Hematopoietic multipotent progenitor cell treated with erythropoietin and hydrocortisone succinate and interleukin-3 and kit ligand, for 6 days (in vitro differentiated cells): ENCODE data around the gene GNG4.
A peak's percentile ranks its signal among the peaks of the same experiment; 100 is the strongest.
"Not testable (repeated sequence)": the region's sequence is repeated elsewhere in the genome, so short reads cannot be mapped to it uniquely, and the experiment has no call there.

Source experiments
- DNase-seq: peaks from one replicate; pipeline ENCODE4 v3.0.0-alpha.2; 2015

The GNG4 gene

DNA sequence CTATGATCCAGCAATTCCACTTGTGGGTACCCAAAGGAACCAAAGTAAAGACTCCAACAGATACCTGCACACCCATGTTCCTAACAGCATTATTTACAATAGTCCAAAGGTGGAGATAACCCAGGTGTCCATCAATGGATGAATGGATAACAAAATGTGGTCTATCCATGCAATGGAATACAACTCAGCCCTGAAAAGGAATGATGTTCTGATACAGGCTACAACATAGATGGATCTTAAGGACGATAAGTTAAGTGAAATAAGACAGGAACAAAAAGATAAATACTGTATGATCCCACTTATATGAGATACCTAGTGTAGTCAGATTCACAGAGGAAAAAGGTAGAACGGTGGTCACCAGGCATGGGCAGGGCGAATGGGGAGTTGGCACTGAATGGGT, 69.7 kb downstream of the GNG4 start:
- DNase-seq = no peak

DNA sequence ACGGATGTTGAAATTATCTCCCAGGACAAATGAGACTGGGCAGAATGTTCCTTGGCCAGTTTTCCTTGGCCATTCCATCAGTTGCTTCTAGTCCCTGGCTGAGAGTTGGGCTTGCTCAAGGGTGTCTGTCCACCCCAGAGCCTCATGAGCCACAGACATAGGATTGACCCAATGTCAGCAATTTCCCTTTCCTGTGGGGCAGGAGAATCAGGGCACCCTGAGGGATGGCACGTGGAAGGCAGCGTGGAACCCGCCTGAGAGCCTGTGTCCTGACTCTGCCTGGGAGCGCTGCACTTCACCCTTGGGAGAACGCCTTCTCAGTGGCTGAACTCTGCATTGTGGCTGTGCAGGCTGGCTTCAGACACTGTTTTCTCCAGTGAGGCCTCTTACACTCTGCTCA, 74.0 kb downstream of the GNG4 start:
- DNase-seq = no peak

DNA sequence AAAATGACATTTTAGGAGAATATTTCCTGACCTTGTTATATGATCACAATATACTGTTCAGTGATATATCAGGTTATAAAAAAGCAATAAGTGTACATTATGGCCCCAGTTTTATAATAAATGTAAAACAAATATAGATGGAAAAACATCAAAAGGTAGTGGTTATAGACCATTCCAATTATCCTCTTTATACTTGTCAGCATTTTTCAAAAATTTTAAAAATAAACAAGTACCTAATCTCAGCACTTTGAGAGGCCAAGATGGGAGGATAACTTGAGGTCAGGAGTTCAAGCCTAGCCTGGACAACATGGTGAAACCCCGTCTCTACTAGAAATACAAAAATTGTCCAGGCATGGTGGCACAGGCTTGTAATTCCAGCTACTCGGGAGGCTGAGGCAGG, 75.7 kb downstream of the GNG4 start:
- no peak for DNase-seq

DNA sequence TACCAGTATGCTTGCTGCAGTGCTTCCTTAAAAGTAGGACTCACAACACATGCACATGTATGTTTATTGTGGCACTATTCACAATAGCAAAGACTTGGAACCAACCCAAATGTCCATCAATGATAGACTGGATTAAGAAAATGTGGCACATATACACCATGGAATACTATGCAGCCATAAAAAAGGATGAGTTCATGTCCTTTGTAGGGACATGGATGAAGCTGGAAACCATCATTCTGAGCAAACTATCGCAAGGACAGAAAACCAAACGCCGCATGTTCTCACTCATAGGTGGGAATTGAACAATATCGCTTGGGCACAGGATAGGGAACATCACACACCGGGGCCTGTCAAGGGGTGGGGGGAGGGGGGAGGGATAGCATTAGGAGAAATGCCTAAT, 76.6 kb downstream of the GNG4 start:
- DNase-seq = not testable (repeated sequence)

DNA sequence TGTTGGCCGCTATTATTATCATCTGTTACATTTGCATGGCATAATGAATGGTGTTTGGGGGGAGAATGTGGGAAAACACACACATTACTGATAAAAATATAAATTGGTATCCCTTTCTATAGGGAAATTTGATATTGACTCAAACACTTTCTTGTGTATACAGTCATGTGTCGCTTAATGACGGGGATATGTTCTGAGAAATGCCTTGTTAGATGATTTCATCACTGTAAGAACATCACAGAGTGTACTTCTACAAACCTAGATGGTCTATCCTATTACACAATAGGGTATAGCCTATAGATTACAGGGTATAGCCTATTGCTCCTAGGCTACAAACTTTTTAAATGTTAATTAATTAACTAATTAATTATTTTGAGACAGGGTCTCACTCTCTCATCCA, 78.1 kb downstream of the GNG4 start:
- peak; percentile 39 for DNase-seq

DNA sequence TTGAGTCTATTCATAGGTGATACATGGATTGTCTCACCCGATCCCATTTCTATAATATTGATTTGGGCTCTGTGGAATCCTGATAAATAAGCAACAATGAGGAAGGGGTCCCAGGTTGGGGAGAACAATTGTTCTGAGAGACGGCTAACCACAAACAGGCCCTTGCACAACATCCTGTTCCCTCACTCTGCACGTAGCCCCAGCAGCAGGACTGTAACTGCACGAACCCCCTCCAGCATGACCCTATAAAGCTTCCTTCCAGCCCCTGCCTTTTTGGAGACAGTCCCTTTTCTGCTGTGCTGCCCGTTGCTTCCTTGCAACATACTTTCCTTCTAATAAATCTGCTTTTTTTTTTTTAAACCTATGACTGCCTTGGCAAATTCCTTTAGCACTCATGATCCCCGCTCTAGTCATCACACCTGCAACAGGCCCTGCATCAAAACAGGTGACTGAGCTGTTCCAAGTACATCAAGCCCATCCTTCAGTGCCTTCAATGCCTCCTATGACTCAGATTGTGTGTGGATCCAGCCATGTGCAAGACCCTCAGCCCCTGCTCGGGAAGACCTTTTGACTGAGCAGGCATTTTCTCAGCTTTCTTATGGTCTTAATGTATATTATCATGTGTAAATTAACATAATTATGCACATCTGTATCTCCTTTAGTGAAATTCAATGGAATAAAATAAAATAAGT, 81.6 kb downstream of the GNG4 start:
- peak; percentile 67 for DNase-seq

DNA sequence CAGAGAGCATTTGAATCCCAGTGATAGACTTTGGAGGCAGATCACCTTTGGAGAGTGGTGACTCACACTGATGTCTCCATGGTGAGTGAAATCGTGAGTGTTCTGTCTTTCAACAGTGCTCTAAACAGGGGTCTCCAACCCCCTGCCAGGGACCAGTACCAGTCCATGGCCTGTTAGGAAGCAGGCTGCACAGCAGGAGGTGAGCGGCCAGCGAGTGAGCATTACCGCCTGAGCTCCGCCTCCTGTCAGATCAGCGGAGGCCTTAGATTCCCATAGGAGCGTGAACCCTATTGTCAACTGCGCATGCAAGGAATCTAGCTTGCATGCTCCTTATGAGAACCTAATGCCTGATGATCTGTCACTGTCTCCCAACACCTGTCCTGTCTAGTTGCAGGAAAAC, 83.5 kb downstream of the GNG4 start:
- no peak for DNase-seq

DNA sequence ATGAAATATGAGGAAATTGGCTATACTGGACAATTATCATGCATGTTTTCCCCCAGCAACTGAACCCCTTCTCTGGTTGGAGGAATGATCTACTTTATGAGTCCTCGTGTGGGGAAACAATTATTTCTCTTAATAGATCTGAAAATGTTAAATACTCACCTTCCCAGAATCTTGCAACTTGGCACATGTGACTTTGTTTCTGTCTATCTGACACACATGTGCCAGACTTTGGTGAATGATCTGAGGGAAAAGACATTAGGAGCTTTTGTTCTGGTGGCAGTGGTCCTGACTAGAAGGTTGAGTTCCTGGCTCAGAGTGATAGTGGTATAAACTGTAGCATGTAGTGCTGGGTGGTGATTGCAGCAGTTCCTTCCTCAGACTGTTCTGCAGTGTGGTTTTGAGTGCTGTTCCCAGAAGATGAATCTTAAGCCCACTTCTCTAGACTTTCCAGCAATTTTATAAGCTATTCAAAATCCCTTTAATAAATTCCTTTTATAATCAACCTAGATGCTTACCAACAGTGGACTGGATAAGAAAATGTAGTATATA, 86.0 kb downstream of the GNG4 start:
- DNase-seq = peak; percentile 36

DNA sequence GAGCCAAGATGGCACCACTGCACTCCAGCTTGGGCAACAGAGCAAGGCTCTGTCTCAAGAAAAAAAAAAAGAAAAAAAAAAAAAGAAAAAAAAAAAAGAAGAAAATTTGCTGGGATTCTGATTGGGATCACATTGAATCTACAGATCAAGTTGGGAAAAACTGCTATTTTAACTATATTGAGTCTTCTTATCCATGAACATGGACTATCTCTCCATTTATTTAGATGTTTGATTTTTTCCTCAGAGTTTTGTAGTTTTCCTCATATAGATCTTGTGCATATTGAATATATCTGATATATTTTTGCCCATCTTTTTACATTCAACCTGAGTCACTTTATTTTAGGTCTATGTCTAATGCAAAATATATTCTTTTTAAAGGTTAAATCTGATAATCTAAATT, 87.0 kb downstream of the GNG4 start:
- DNase-seq = no peak

DNA sequence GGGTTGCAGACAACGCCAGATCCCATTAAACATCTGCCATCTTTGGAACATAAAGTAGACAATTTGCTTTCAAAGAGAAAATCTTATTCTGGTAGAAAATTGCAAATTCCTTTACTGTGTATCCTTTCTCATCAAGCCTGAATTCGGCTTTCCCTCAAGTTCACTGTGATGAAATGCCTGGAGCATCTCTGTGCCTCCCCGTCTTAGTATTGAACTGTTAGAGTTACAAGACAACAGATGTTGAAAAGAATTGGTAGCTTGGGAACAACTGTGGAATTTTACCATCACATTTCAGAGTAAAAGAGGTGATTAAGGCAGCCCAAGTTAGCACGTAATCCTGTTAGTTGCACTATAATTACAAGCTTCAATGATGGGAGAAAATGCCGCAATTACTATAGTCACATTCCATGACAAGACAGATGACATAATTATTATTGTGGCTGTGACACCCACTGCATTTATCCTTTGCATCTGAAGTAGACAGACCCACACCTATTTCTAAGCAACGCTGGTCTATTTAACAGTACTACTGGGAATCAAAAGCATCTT, 90.9 kb downstream of the GNG4 start:
- no peak for DNase-seq

DNA sequence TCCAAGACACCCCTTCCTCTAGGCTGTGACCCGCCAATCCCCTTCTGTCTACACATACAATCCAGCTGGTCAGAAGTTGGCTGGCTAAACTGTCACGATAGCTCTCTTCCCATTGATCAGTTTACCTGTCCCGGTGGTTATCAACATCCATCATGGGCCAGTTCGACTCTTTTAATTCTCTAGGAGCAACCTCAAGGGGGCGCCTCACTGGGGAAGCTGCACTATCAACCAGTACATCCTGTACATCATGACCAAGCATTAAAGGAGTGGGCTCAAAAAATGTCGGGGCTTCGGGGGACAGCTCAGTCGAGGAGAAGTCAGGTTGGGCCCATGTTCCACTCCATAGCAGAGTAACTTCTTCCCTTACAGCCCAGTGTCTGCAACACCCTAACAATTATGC, 92.1 kb downstream of the GNG4 start:
- peak; percentile 42 for DNase-seq

DNA sequence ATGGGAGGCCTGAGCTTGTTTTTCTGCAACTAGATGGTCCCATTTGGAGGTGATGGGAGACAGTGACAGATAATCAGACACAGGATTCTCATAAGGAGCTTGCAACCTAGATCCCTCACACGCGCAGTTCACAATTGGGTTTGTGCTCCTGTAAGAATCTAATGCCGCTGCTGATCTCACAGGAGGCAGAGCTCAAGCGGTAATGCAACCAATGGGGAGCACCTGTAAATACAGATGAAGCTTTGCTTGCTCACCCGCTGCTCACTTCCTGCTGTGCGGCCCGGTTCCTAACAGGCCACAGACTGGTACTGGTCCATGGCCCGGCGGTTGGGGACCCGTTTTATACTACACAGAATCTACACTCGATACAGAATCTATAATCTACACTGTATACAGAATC, 92.8 kb downstream of the GNG4 start:
- no peak for DNase-seq

DNA sequence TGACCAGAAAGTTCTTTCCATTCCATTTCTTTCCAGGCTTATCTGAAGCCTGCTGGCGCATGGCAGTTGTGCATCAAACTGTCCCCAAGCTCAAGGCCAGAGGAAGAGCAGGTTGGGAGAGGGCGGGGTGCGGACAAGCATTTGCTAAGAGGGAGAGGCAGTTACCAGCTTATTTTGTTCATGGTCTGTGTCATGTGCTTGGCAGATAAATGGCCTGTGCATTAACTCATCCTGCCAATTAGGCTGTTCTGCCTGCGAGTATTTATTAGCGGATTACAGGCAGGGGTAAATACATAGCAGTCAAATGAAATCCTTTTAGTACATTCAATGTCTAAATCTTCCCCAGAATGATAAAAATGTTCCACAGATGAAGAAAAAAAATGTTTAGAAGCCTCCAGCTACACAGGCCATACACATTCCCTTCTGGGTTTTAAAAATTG, 96.5 kb downstream of the GNG4 start:
- DNase-seq = no peak

DNA sequence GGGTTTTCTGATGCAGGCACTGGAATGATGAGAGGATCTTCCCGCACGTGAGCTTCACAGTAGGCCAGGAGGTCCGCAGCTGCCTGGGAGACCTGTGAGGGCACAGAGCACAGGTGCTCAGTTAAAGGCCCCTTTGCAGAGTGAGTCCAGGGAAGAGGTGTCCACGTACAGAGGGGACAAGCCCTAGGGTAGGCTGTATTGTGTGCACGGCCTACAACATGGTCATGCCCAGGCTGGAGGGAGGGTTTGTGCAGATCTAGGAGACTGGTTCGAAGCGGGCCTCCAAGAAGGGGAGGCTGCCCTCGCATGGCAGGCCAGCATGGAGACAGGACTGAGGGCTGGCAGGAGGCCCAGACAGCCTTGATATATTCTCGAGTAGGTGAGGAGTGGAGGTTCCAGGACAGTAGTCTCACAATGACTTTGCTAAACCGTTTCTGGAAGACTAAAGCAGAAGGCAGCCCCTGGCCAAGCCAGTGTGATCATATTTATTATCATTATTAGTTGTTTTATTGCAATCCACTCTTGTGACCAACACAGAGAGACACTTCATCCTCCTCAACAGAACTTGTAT, 97.4 kb downstream of the GNG4 start:
- no peak for DNase-seq

DNA sequence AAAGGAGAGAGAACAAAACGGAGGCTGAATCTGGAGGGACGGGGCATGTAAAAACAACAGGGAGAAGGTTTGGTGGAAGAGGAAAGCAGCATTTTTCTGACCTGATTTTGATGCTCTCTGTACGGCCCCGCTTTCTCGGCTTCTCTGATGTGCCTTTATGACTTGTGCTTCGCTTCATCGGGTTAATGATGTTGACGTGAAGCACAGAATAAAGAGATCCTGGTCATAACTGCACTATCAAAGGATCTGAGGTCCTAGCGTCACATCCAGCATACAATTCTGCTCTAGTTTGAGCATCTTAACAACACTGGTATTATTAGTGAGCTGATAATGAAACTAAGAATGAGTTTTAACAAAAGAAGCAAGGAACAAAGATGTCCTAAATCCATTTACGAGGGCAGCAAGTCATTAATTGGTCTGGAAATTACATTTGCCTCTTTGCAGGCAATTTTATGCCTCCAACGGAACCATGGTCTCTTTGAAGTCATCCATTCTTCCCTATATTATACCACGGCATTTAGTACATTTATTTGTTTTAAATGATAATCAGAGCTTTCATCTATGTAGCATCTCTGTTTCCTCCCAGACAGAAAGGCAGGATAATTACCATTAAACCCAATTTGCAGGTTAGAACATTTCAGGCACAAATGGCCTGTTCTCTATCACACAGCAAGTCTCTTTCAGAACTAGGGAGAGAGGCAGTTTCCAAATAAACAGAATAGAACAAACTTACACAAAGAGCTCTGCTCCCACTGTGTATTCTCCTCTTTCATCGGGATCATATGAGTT, 100.0 kb downstream of the GNG4 start:
- DNase-seq = no peak

DNA sequence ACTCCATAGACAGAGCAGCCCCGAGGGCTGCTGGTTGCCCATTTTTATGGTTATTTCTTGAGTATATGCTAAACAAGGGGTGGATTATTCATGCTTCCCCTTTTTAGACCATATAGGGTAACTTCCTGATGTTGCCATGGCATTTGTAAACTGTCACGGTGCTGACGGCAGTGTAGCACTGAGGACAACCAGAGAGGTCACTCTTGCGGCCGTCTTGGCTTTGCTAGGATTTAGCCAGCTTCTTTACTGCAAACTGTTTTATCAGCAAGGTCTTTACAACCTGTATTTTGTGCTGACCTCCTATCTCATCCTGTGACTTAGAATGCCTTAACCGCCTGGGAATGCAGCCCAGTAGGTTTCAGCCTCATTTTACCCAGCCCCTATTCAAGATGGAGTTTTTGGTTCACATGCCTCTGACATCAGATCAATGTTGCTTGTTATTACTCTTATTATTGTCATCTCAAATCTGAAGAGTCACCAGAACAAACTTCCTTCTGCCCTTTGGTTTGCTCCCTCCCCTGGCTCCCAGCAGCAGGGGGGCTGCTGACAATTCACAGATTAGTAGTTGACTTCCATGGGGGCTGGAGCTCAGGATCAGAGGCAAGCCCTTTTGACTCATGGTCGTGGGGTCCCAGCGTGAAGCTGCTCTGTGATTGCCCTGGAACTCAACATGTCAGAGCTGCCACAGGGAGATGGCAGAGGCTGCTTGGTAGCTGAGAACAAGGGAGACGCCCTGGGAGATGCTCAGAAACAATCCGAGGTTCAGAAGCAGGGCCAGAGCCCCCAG, 103.0 kb downstream of the GNG4 start:
- DNase-seq = peak; percentile 38

DNA sequence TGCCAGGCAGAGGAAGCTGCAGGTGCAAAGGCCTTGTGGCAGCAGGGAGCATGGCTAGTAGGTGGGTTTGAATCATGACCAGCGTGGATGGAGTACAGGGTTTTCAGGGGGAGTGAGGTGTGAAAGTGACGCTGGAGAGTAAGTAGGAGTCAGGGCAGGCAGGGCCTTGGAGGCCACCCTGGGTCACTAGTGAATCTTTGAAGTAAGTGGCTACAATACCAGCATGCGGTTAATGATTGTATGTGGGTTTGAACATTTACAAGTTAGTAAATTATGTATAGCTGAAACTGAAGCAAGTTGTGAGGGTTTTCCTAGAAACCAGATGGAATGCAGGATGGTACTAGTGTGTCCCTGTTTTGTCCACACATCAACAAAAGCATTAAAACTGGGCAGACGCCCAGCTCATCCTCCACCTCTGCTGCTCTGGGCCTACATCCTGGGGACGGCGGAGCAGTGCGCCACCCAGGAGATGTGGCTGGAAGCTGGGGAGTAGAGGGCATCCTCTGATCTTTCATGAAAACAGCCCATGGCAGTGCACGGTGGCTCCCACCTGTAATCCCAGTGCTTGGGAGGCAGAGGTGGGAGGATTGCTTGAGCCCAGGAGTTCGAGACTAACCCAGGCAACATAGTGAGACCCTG, 104.2 kb downstream of the GNG4 start:
- DNase-seq = no peak

DNA sequence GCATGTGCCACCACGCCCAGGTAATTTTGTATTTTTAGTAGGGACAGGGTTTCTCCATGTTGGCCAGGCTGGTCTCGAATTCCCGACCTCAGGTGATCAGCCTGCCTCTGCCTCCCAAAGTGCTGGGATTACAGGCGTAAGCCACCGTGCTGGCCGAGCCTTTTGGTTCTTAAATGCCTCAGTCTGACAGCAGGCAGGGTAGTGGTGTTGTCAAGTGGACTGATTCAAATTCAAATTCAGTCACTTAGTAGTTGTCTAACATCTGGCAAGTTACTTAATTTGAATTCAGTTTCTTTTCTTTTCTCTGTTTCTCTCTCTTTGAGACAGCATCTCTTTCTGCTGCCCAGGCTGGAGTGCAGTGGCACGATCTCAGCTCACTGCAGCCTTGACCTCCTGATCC, 106.7 kb downstream of the GNG4 start:
- DNase-seq = not testable (repeated sequence)

DNA sequence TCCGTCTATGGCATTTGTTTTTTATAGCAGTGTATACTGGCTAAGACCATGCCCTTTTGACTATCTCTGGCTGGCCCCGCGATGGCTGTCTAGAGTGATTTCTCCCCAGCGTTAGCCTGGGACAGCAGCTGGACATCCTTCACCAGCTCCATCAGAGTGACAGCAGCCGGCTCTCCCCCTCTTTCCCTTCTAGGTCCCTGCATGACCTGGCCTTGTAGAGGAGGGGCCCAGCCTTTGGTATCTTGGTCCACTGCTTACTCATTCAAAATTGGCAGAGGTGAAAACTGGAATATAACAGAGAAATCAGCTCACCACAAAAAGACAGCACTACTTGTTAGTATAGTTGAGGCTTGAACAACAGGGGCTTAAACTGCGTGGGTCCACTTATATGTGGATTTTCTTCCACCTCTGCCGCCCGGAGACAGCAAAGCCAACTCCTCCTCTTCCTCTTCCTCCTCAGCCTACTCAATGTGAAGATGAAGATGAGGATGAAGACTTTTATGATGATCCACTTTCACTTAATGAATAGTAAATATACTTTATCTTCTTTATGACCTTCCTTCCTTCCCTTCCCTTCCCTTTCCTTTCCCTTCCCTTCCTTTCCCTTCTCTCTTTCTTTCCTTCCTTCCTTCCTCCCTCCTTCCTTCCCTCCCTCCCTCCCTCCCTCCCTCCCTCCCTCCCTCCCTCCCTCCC, 116.0 kb downstream of the GNG4 start:
- no peak for DNase-seq

DNA sequence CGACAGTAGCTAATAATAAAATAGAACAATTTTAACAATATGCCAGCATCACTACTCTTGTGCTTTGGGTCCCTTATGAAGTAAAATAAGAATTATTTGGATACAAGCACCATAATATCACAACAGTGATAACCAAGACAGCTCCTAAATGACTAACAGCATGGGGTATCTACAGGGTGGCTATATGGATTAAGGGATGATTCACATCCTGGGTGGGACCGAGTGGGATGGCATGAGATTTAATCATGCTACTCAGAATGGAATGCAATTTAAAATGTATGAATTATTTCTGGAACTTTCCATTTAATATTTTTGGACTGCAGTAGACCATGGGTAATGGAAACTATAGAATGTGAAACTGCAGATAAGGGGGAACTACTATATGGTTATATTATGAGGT, 117.2 kb downstream of the GNG4 start:
- DNase-seq = no peak

DNA sequence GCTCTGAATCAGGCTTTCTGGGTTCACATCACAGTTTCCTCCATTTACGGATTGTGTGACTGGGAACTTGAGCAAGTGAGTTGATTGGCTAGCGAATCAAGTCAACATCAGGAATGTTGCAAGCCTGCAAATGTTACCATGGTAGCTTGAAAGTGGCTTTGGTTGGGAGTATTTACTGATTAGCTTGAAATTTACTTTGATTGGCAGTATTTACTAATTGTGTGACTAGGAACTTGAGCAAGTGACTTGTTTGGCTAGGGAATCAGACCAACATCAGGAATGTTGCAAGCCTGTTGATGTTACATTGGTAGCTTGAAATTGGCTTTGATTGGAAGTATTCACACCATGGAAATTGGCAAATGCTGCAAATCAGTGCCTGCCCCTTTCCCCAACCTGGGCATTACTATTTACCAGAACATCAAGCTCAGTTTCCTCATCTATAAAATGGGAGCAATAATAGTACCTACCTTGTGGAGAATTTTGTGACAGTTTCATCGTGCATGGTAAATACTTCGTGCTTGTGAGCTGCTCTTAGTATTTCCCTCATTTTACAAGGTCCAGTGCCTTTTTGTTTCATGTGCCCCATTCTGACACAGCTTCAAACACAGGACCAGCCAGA, 122.3 kb downstream of the GNG4 start:
- no peak for DNase-seq
